LNCaP clone FGC (cell line): ENCODE measurements around the gene PSMD11.

ENCODE experiments used
- DNase-seq: peaks from one replicate; pipeline ENCODE4 v3.0.0-alpha.2; 2011; ENCODE audit warnings: low read depth
- H3K4me3 ChIP-seq: 2 replicates; pipeline ENCODE4 v1.5.1; 2011; ENCODE audit warnings: mild to moderate bottlenecking, low read depth, low read length, control low read depth
- TF ChIP-seq, protein P1 (sequence below): IDR thresholded peaks from 2 replicates; pipeline ENCODE4 v1.5.1; 2012; ENCODE audit warnings: mild to moderate bottlenecking; ENCODE audit not compliant: control insufficient read depth, insufficient read depth; ENCODE audit errors: extremely low read depth

PSMD11 gene

DNA sequence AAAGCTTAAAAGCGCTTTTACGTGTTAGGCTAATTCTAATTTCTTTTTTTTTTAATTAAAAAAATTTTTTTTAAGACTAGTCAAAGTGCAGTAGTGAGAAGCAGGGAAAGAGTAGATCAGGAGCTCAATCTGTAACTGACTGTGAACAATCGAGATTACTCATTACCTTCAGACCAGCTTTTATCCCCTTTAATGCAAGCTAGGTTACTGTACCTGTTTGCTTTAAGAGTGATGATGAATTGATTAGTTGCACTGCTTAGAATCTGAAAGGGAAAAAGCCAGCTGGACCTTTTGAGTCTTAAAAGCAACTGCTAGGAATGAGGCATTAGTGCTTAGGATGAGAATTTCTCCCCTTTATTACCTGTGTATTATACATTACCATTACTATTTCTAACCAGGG is 19.0 kb downstream of the PSMD11 start:
- TF ChIP-seq, protein P1, sequence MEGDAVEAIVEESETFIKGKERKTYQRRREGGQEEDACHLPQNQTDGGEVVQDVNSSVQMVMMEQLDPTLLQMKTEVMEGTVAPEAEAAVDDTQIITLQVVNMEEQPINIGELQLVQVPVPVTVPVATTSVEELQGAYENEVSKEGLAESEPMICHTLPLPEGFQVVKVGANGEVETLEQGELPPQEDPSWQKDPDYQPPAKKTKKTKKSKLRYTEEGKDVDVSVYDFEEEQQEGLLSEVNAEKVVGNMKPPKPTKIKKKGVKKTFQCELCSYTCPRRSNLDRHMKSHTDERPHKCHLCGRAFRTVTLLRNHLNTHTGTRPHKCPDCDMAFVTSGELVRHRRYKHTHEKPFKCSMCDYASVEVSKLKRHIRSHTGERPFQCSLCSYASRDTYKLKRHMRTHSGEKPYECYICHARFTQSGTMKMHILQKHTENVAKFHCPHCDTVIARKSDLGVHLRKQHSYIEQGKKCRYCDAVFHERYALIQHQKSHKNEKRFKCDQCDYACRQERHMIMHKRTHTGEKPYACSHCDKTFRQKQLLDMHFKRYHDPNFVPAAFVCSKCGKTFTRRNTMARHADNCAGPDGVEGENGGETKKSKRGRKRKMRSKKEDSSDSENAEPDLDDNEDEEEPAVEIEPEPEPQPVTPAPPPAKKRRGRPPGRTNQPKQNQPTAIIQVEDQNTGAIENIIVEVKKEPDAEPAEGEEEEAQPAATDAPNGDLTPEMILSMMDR: no peak
- H3K4me3 ChIP-seq: no peak overlapping the region
- DNase-seq: no peak

DNA sequence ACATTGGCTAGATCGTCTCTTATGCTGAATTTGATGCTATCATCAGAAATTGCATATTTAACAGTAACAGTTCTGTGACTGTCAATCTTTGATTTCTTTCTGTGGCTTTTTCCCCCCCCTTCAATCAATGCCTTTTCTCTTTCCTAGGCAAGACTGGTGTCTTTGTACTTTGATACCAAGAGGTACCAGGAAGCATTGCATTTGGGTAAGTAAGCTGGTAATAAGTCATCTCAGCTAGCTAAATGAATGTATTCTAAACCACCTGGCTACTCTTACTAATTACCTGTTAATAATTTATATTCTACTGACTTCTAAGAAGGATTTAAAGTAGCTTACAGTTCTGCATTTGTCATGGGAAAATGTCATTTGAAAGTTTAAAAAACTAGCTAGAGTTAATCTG is 20.1 kb downstream of the PSMD11 start:
- DNase-seq: no peak
- no peak overlapping the region for H3K4me3 ChIP-seq
- TF ChIP-seq, protein P1: no peak

DNA sequence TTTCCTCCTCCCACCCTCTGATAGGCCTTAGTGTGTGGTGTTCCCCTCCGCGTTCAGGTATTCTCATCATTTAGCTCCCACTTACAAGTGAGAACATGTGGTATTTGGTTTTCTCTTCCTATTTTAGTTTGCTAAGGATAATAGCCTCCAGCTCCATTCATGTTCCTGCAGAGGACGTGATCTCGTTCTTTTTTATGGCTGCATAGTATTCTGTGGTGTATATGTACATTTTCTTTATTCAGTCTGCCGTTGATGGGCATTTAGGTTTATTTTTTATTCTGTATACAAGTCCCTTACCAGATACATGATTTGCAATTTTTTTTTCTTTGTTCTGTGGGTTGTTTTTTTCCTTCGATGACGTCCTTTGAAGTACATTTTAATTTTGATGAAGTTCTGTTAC is 23.6 kb downstream of the PSMD11 start:
- TF ChIP-seq, protein P1: no peak
- H3K4me3 ChIP-seq: no peak overlapping the region
- no peak for DNase-seq

DNA sequence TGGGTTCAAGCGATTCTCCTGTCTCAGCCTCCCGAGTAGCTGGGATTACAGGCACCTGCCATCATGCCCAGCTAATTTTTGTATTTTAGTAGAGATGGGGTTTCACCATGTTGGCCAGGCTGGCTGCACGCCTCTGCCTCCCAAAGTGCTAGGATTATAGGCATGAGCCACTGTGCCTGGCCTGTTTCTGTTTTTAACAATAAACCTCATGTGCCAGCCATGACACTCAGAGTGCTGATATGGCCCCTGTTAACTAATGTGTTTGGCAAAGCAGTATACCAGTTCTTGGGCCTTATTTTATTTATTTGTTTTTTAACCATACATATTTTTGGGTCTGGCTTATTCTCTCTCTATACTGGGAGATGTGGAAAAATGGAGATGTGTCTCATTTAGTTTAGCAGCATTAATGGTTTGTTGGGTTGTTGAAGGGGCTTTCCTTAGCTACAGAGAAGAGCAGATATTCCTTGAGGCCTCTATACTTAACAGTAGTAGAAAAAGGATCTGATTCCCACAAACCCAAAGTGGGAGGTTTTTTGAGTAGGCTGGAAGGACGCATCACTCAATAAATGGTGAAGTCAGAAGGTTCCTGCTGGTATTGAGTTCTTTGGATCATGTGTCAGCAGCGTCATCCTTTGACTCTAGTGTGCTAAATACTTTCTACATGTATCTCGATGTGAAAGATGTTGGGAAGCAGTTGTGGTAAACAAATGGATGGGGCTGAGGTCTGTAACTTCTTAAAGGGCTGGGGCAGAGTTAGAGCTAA is 26.3 kb downstream of the PSMD11 start:
- TF ChIP-seq, protein P1: no peak
- no peak overlapping the region for H3K4me3 ChIP-seq
- DNase-seq: no peak

DNA sequence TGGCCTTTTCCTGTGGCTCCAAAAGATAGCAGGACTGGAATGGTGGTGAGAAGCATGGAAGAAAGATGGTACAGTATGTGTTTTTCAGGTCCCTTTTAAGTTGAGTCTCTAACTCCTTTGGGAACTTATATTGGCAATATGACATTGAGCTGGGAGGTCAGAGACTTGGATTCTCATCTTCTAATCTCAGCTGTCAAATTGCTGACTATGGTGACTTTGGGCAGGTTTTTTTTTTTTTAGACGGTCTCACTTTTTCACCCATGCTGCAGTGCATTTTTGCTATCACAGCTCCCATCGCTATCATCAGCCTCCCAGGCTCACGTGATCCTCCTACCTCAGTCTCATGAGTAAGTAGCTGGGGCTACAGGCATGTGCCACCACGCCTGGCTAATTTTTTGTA is 27.3 kb downstream of the PSMD11 start:
- H3K4me3 ChIP-seq: no peak overlapping the region
- TF ChIP-seq, protein P1: no peak
- DNase-seq: no peak

DNA sequence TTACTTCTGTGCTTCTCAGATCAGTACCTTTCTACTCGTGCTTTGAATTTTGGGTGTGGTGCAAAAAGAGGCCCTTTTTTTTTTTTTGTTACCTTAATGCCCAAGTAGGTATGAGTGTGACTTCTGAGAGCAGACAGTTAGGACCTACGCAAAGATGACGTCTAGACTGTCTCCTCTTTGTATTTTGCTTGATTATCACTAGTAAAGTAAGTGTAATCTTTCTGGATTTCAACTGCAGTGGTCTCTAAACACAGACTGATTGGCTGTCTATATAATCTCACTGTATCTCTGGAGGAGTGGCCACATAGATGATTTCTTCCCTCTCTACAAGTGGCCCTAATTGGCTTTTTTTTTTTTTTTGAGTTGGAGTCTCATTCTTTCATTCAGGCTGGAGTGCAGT is 30.9 kb downstream of the PSMD11 start:
- no peak overlapping the region for H3K4me3 ChIP-seq
- TF ChIP-seq, protein P1: no peak
- DNase-seq: no peak

DNA sequence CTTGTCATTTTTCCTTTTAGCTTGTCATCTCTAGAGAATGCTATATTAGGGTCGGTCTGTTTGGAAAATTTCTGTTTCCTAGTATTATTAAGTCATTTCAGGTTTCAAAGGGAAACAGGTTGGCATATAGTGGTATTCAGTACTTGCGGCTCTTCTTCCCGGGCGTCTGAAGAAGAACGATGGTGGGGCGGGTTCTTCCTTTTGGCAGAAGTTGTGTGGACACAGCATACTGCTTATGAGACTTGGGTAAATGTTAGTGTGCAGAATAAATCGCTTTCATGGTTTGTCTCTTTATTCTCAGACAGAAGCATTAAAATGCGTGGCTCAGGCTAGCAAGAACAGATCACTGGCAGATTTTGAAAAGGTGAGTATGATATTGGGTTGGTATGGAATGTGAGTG is 32.9 kb downstream of the PSMD11 start:
- TF ChIP-seq, protein P1: no peak
- H3K4me3 ChIP-seq: no peak overlapping the region
- DNase-seq: no peak
